ENCODE results near the gene TRAFD1.

Gene TRAFD1

GRCh38 chr12:112115259-112116045, 9.9 kb upstream of the TRAFD1 start:
- no peak for DNase-seq (ENCODE audit: low spot score)

GRCh38 chr12:112116232-112117060, 8.9 kb upstream of the TRAFD1 start:
- no peak for DNase-seq (ENCODE audit: low spot score)

GRCh38 chr12:112117685-112118084, 7.7 kb upstream of the TRAFD1 start:
- no peak for DNase-seq (ENCODE audit: low spot score)

GRCh38 chr12:112121780-112122565, 3.4 kb upstream of the TRAFD1 start:
- peak; percentile 20 for DNase-seq (ENCODE audit: low spot score)

- DNase-seq (ENCODE audit: low spot score): no peak
These were observed 2.3 kb upstream of the TRAFD1 start for GRCh38 chr12:112122823-112123690.

GRCh38 chr12:112124918-112125249, 476 bp upstream of the TRAFD1 start:
- DNase-seq (ENCODE audit: low spot score): no peak

- no peak for DNase-seq (ENCODE audit: low spot score)
These were observed 659 bp downstream of the TRAFD1 start for GRCh38 chr12:112126000-112126438.

GRCh38 chr12:112126911-112127310, 1.6 kb downstream of the TRAFD1 start:
- DNase-seq (ENCODE audit: low spot score): no peak

GRCh38 chr12:112130441-112130998, 5.2 kb downstream of the TRAFD1 start:
- no peak for DNase-seq (ENCODE audit: low spot score)

- no peak for DNase-seq (ENCODE audit: low spot score)
These were observed 6.3 kb downstream of the TRAFD1 start for GRCh38 chr12:112131686-112132085.

GRCh38 chr12:112133418-112133817, 8.1 kb downstream of the TRAFD1 start:
- DNase-seq (ENCODE audit: low spot score): no peak

GRCh38 chr12:112134731-112135130, 9.4 kb downstream of the TRAFD1 start:
- DNase-seq (ENCODE audit: low spot score): no peak

GRCh38 chr12:112140728-112141127, 15.4 kb downstream of the TRAFD1 start:
- DNase-seq (ENCODE audit: low spot score): no peak

GRCh38 chr12:112146123-112146522, 20.8 kb downstream of the TRAFD1 start:
- no peak for DNase-seq (ENCODE audit: low spot score)

GRCh38 chr12:112148031-112148513, 22.7 kb downstream of the TRAFD1 start:
- DNase-seq (ENCODE audit: low spot score): peak; percentile 38

GRCh38 chr12:112149596-112149995, 24.2 kb downstream of the TRAFD1 start:
- DNase-seq (ENCODE audit: low spot score): no peak

- no peak for DNase-seq (ENCODE audit: low spot score)
These were observed 26.6 kb downstream of the TRAFD1 start for GRCh38 chr12:112151766-112152541.

- no peak for DNase-seq (ENCODE audit: low spot score)
These were observed 28.0 kb downstream of the TRAFD1 start for GRCh38 chr12:112153181-112153892.

- DNase-seq (ENCODE audit: low spot score): no peak
These were observed 28.5 kb downstream of the TRAFD1 start for GRCh38 chr12:112153893-112154219.

All from LoVo (cell line).